HepG2 (cell line): Measurements from ENCODE around the gene KRT24. TPM values are rescaled to one million over a fixed set of nuclear protein-coding genes. Genes with fewer than 3 reads are reported as not detected.
A peak's percentile ranks its signal among the peaks of the same experiment; 100 is the strongest.

Source experiments
- ATAC-seq: fragments of 200-7000 bp; cut with Tn5 transposase; 3 replicates; pipeline ENCODE4 v1.9.1; 2020; ENCODE audit warnings: mild to moderate bottlenecking, moderate library complexity
- BruUV-seq: library from RNA; stranded (reverse); fragments of 400-500 nt; replicated peaks from 2 replicates; lab custom pipeline; 2021; lab: Mats Ljungman, UMichigan
- CTCF ChIA-PET: fragments of 300-600 bp; formaldehyde crosslinking; extraction: SDS; loops from one replicate; lab custom pipeline; 2021; ENCODE audit warnings: low total read pairs, inconsistent platforms, low intra/inter-chr PET ratio; lab: Yijun Ruan, JAX
- POLR2A ChIA-PET: fragments of 350-600 bp; sonication (Branson Sonifier 250); formaldehyde crosslinking; loops from one replicate; lab custom pipeline; 2020; ENCODE audit warnings: antibody characterized with exemption, inconsistent platforms; lab: Yijun Ruan, JAX
- DNase-seq: peaks from one replicate; pipeline ENCODE4 v3.0.0-alpha.2; 2015; ENCODE audit warnings: low spot score
- FAIRE-seq: peaks from 3 replicates; lab custom pipeline; 2011; peaks lifted over from hg19 to GRCh38; lab: Jason Lieb, UNC
- H2AFZ ChIP-seq: one replicate; pipeline ENCODE4 v1.6.1; 2011; ENCODE audit warnings: low read length, inconsistent platforms
- H3K27ac ChIP-seq: fragments of 300-600 bp; 3 replicates; pipeline ENCODE4 v1.8.0; 2011; ENCODE audit warnings: mixed run types, mild to moderate bottlenecking, mixed read lengths, low read length, inconsistent platforms; ENCODE audit not compliant: insufficient read depth; ENCODE audit errors: extremely low read length
- H3K27me3 ChIP-seq, 2 experiments: fragments of 200-600 bp in 1 of 2; 2 replicates in 1 of 2; 3 replicates in 1 of 2; pipeline versions ENCODE4 v1.6.0 to v1.8.0; 2011; ENCODE audit warnings: low read length in 2 of 2, mild to moderate bottlenecking in 2 of 2, moderate library complexity in 2 of 2, inconsistent platforms in 1 of 2; ENCODE audit not compliant: insufficient read depth in 2 of 2, control insufficient read depth in 1 of 2
- H3K36me3 ChIP-seq, 2 experiments: fragments of 200-600 bp in 1 of 2; replicated peaks in 1 of 2; 2 replicates in 1 of 2; 3 replicates in 1 of 2; pipeline versions ENCODE4 v1.5.1 to v1.8.0; 2011; ENCODE audit warnings: low read length in 2 of 2, inconsistent platforms in 1 of 2; ENCODE audit not compliant: insufficient read depth in 2 of 2, control insufficient read depth in 1 of 2
- H3K4me1 ChIP-seq: 2 replicates; pipeline ENCODE4 v1.5.1; 2012; ENCODE audit warnings: low read length, inconsistent platforms; ENCODE audit not compliant: insufficient read depth
- H3K4me2 ChIP-seq: 2 replicates; pipeline ENCODE4 v1.6.0; 2011; ENCODE audit warnings: low read depth, low read length, inconsistent platforms
- H3K4me3 ChIP-seq, 3 experiments: fragments of 200-600 bp in 1 of 3; sonication (generic), shearing (Covaris generic) in 1 of 3; replicated peaks in 1 of 3; 2 replicates each; pipeline ENCODE4 v1.5.1; 2011 to 2016; ENCODE audit warnings: low read length in 3 of 3, inconsistent platforms in 2 of 3, low read depth in 2 of 3, mild to moderate bottlenecking in 2 of 3, control low read depth in 1 of 3, mixed read lengths in 1 of 3; ENCODE audit not compliant: insufficient read depth in 1 of 3
- H3K79me2 ChIP-seq: one replicate; pipeline ENCODE4 v1.6.1; 2011; ENCODE audit warnings: low read length, inconsistent platforms; ENCODE audit not compliant: insufficient read depth
- H3K9ac ChIP-seq: 2 replicates; pipeline ENCODE4 v1.6.0; 2011; ENCODE audit warnings: mild to moderate bottlenecking, low read depth, low read length, inconsistent platforms; ENCODE audit not compliant: insufficient read depth
- H3K9me3 ChIP-seq: 2 replicates; pipeline ENCODE4 v1.5.1; 2012; ENCODE audit warnings: mild to moderate bottlenecking, low read length
- H4K20me1 ChIP-seq: 2 replicates; pipeline ENCODE4 v1.6.0; 2011; ENCODE audit warnings: inconsistent platforms, mild to moderate bottlenecking, low read length, moderate library complexity; ENCODE audit not compliant: insufficient read depth
- ATF1 ChIP-seq: IDR thresholded peaks from 2 replicates; pipeline ENCODE4 v1.6.1; 2016; ENCODE audit warnings: mild to moderate bottlenecking, control low read depth
- CEBPG ChIP-seq: IDR thresholded peaks from 2 replicates; pipeline ENCODE4 v1.6.1; 2016
- ELF3 ChIP-seq: IDR thresholded peaks from 2 replicates; pipeline ENCODE4 v1.6.1; 2016; ENCODE audit warnings: missing genetic modification reagents, missing compliant biosample characterization
- ETV5 ChIP-seq: IDR thresholded peaks from 2 replicates; pipeline ENCODE4 v1.6.1; 2018; ENCODE audit warnings: missing biosample characterization, missing genetic modification reagents, inconsistent platforms, borderline replicate concordance
- FOSL2 ChIP-seq: sonication (generic); formaldehyde crosslinking; IDR thresholded peaks from 2 replicates; pipeline ENCODE4 v1.4.0; 2020; ENCODE audit warnings: missing genetic modification reagents
- GMEB2 ChIP-seq: IDR thresholded peaks from 2 replicates; pipeline ENCODE4 v1.6.1; 2016; ENCODE audit warnings: missing biosample characterization, missing genetic modification reagents, low read depth
- IKZF5 ChIP-seq: IDR thresholded peaks from 2 replicates; pipeline ENCODE4 v1.6.1; 2018; ENCODE audit warnings: missing genetic modification reagents, mild to moderate bottlenecking, missing compliant biosample characterization
- NCOA2 ChIP-seq: sonication (generic); formaldehyde crosslinking; IDR thresholded peaks from 2 replicates; pipeline ENCODE4 v1.8.0; 2022; ENCODE audit warnings: inconsistent platforms
- NFE2L2 ChIP-seq: fragments of 150-350 bp; IDR thresholded peaks from 2 replicates; pipeline ENCODE4 v1.6.1; 2014; ENCODE audit warnings: low read length
- NR2F1 ChIP-seq, 2 experiments: fragments of 450-650 bp in 1 of 2; formaldehyde crosslinking in 1 of 2; IDR thresholded peaks; 2 replicates each; pipeline versions ENCODE4 v1.5.0 to v1.6.1; 2016 to 2020; ENCODE audit warnings: mild to moderate bottlenecking in 1 of 2, missing compliant biosample characterization in 1 of 2, missing genetic modification reagents in 1 of 2, moderate library complexity in 1 of 2
- NR2F6 ChIP-seq, 2 experiments: IDR thresholded peaks; 2 replicates each; pipeline ENCODE4 v1.6.1; 2016; ENCODE audit warnings: antibody characterized with exemption in 1 of 2, mild to moderate bottlenecking in 1 of 2
- ZMYM4 ChIP-seq: sonication (generic); formaldehyde crosslinking; IDR thresholded peaks from 2 replicates; pipeline ENCODE4 v1.8.1; 2023; ENCODE audit warnings: mild to moderate bottlenecking, missing genetic modification reagents
- WGBS: methylation state at CpG from one replicate; pipeline ENCODE4 v1.1.6; 2017; ENCODE audit warnings: low lambda C conversion rate; 5-methylcytosine and 5-hydroxymethylcytosine counted together
- in situ Hi-C: cut with HindIII; loops from 2 replicates; pipeline ENCODE4 v1.10.0; 2017; ENCODE audit warnings: low pct_unique_long_range_greater_than_20kb; ENCODE audit not compliant: extremely low pct_ligation_motif_present
- intact Hi-C: fragments of 100-400 bp; cut with micrococcal nuclease; formaldehyde crosslinking; loops from one replicate; pipeline ENCODE4 v1.10.0; 2022; ENCODE audit not compliant: unreplicated experiment
- polyA plus RNA-seq, 8 experiments: library from polyadenylated mRNA; depleted of rRNA in 3 of 8; stranded (reverse) in 7 of 8; unstranded in 1 of 8; fragments of >200 nt; fragmentation: Illumina TruSeq in 4 of 8; extraction: Trizol in 4 of 8; gene quantifications; 2 replicates each; pipeline versions ENCODE4 v1.2.1 to v1.2.3, GENCODE V29; 2011 to 2016; ENCODE audit warnings: low read depth in 4 of 8, missing spikeins in 1 of 8, mixed read lengths in 1 of 8; ENCODE audit not compliant: insufficient read depth in 1 of 8
- total RNA-seq, 5 experiments: library from RNA; depleted of rRNA; stranded (reverse); fragments of >200 nt; fragmentation: Illumina TruSeq; extraction: Trizol; gene quantifications; 2 replicates each; pipeline ENCODE4 v1.2.3, GENCODE V29; 2016; ENCODE audit warnings: low read depth in 1 of 5

KRT24 gene
- total and polyA plus RNA-seq, 2 of the 13 experiments (the other 11 are each of a cell fraction or from before 2014, with no cell fraction given) = not detected

- H4K20me1 ChIP-seq = no peaks in the 10 kb centered on the region
- intact Hi-C loops = no loop called here
- CTCF ChIA-PET = no interaction called here
- peak; percentile 33 for DNase-seq
- H3K4me1 ChIP-seq = peaks cover 11% of the 10 kb centered on the region
- H3K79me2 ChIP-seq = no peaks in the 10 kb centered on the region
- POLR2A ChIA-PET = no interaction called here
- no peaks in the 10 kb centered on the region for H3K9me3 ChIP-seq
- no peak overlapping the region for H2AFZ ChIP-seq
- peaks cover 4 to 9% of the 10 kb centered on the region in 2 experiments; a peak in 3 of 5 replicates for H3K27me3 ChIP-seq
- no peak overlapping the region for H3K4me2 ChIP-seq
- FAIRE-seq = no peak
- H3K36me3 ChIP-seq = no peaks in the 10 kb centered on the region
- no TSS peak for BruUV-seq
- ATAC-seq = peak; percentile 52; the same call in 1 of the 3 replicates
- WGBS = 3% methylated on average over 7 of the region's 7 CpGs
- TF ChIP-seq ATF1 (CRISPR knock-in tag) = no peak
- peak; percentile 43; the same call in 1 of the 2 replicates for TF ChIP-seq NR2F6 (IDR thresholded peaks at IDR 0.05)
- peak; percentile 28; the same call in 1 of the 2 replicates for TF ChIP-seq NR2F6 (CRISPR knock-in tag; IDR thresholded peaks at IDR 0.05)
- TF ChIP-seq ETV5 (CRISPR knock-in tag) = peak; percentile 23; the same call in 1 of the 2 replicates
- 0 out of 2 replicates have a peak, but pooled peaks have one; percentile 11 for TF ChIP-seq CEBPG (CRISPR knock-in tag)
- peak; percentile 55; the same call in 1 of the 2 replicates for TF ChIP-seq FOSL2 (CRISPR knock-in tag)
- TF ChIP-seq ELF3 (CRISPR knock-in tag) = peak; percentile 34; the same call in 1 of the 2 replicates
- TF ChIP-seq NR2F1 (CRISPR knock-in tag; IDR thresholded peaks at IDR 0.05) = peak in 1 of 2 experiments; percentile 28; a peak in 1 of 4 replicates
- no peak for TF ChIP-seq GMEB2
- TF ChIP-seq NFE2L2 = peak; percentile 2; the same call in 1 of the 2 replicates
- no peak for TF ChIP-seq NCOA2
- no peak for TF ChIP-seq ZMYM4
- no peak for TF ChIP-seq IKZF5 (CRISPR knock-in tag)
- H3K27ac ChIP-seq = no peak overlapping the region
- H3K4me3 ChIP-seq = no peak overlapping the region
- in situ Hi-C loops = no loop called here
- H3K9ac ChIP-seq = no peak overlapping the region
These were observed 4.2 kb upstream of the KRT24 start for GRCh38 chr17:40707745-40708144.
